Peyer's patch (tissue), 4 donors: Measurements from ENCODE around the gene GDAP2.

Experiments
- CTCF ChIP-seq, 6 experiments: fragments of 450-650 bp in 4 of 6; fragments of 200-600 bp in 2 of 6; sonication (generic) in 1 of 6; IDR thresholded peaks; one replicate each; pipeline ENCODE4 v1.5.1; 2017 to 2019; ENCODE audit warnings: antibody characterized with exemption in 6 of 6, mild to moderate bottlenecking in 3 of 6, moderate library complexity in 1 of 6
- POLR2A ChIP-seq, 2 donors: fragments of 450-650 bp; IDR thresholded peaks; one replicate each; pipeline ENCODE4 v1.5.1; 2017; ENCODE audit warnings: antibody characterized with exemption in 2 of 2, mild to moderate bottlenecking in 2 of 2, moderate library complexity in 2 of 2

GRCh38 chr1:117826540-117827078 lies 102.8 kb downstream of the GDAP2 start:
- TF ChIP-seq CTCF (IDR thresholded peaks at IDR 0.05) (no peak), POLR2A (IDR thresholded peaks at IDR 0.05) (no peak)
